SU-DHL-6 (cell line): ENCODE data around the gene PHETA1.
"Not testable (repeated sequence)": the region's sequence is repeated elsewhere in the genome, so short reads cannot be mapped to it uniquely, and the experiment has no call there.

ENCODE experiments used
- H2AFZ ChIP-seq: fragments of 200-600 bp; sonication (generic); 2 replicates; pipeline ENCODE4 v1.6.1; 2014; ENCODE audit warnings: low read depth, mild to moderate bottlenecking, moderate library complexity, mixed read lengths, antibody characterized with exemption, low read length; ENCODE audit not compliant: severe bottlenecking
- H3F3A ChIP-seq: fragments of 200-600 bp; shearing (Covaris generic); 2 replicates; pipeline ENCODE4 v1.6.0; 2016; ENCODE audit warnings: antibody characterized with exemption, mild to moderate bottlenecking; ENCODE audit not compliant: insufficient read depth
- H3K27ac ChIP-seq: fragments of 200-600 bp; sonication (generic); 2 replicates; pipeline ENCODE4 v1.5.1; 2016; ENCODE audit warnings: low read depth, mild to moderate bottlenecking, low read length, moderate library complexity, mixed read lengths
- H3K27me3 ChIP-seq: fragments of 200-600 bp; sonication (generic), shearing (Covaris generic); 2 replicates; pipeline ENCODE4 v1.6.0; 2014; ENCODE audit warnings: mild to moderate bottlenecking, low read length
- H3K36me3 ChIP-seq: fragments of 200-600 bp; sonication (generic); 2 replicates; pipeline ENCODE4 v1.6.1; 2014; ENCODE audit warnings: mild to moderate bottlenecking, low read length, mixed read lengths
- H3K4me2 ChIP-seq: fragments of 300-600, 200-600 bp; shearing (Covaris generic), sonication (generic); 2 replicates; pipeline ENCODE4 v1.6.0; 2014; ENCODE audit warnings: low read length, low read depth, mild to moderate bottlenecking; ENCODE audit not compliant: poor library complexity, severe bottlenecking
- H3K4me3 ChIP-seq: fragments of 200-600 bp; sonication (generic); 2 replicates; pipeline ENCODE4 v1.5.1; 2014; ENCODE audit warnings: antibody characterized with exemption, low read length, mild to moderate bottlenecking, mixed read lengths; ENCODE audit not compliant: insufficient read depth, poor library complexity, severe bottlenecking
- H3K79me2 ChIP-seq: fragments of 200-600 bp; sonication (generic); 2 replicates; pipeline ENCODE4 v1.6.1; 2014; ENCODE audit warnings: mild to moderate bottlenecking, low read length, moderate library complexity; ENCODE audit not compliant: insufficient read depth
- H3K9ac ChIP-seq: fragments of 200-600 bp; sonication (generic); 2 replicates; pipeline ENCODE4 v1.7.0; 2014; ENCODE audit warnings: mild to moderate bottlenecking, low read length
- H3K9me2 ChIP-seq: fragments of 200-600 bp; sonication (generic); replicated peaks from 2 replicates; pipeline ENCODE4 v1.6.1; 2014; ENCODE audit warnings: low read length; ENCODE audit not compliant: insufficient read depth
- H3K9me3 ChIP-seq: fragments of 200-600 bp; sonication (generic); 2 replicates; pipeline ENCODE4 v1.6.1; 2014; ENCODE audit warnings: low read length, mixed read lengths; ENCODE audit not compliant: insufficient read depth
- H4K20me1 ChIP-seq: fragments of 200-600 bp; sonication (generic); 2 replicates; pipeline ENCODE4 v1.6.1; 2014; ENCODE audit warnings: low read depth, mild to moderate bottlenecking, antibody characterized with exemption, low read length, moderate library complexity, mixed read lengths
- EZH2phosphoT487 ChIP-seq: fragments of 200-600 bp; sonication (generic), shearing (Covaris generic); conservative IDR thresholded peaks from 2 replicates; pipeline ENCODE4 v1.6.1; 2018; ENCODE audit warnings: mild to moderate bottlenecking, antibody characterized with exemption, low read length, moderate library complexity, mixed read lengths
- TF ChIP-seq, protein P1 (sequence below): fragments of 200-600 bp; sonication (generic); IDR thresholded peaks from one replicate; pipeline ENCODE4 v1.5.1; 2017; ENCODE audit warnings: antibody characterized with exemption, mild to moderate bottlenecking, low read length, moderate library complexity; ENCODE audit not compliant: insufficient read depth, poor library complexity, severe bottlenecking

The PHETA1 gene

GRCh38 chr12:111335811-111336210 is 33.1 kb downstream of the PHETA1 start:
- TF ChIP-seq, protein P1, sequence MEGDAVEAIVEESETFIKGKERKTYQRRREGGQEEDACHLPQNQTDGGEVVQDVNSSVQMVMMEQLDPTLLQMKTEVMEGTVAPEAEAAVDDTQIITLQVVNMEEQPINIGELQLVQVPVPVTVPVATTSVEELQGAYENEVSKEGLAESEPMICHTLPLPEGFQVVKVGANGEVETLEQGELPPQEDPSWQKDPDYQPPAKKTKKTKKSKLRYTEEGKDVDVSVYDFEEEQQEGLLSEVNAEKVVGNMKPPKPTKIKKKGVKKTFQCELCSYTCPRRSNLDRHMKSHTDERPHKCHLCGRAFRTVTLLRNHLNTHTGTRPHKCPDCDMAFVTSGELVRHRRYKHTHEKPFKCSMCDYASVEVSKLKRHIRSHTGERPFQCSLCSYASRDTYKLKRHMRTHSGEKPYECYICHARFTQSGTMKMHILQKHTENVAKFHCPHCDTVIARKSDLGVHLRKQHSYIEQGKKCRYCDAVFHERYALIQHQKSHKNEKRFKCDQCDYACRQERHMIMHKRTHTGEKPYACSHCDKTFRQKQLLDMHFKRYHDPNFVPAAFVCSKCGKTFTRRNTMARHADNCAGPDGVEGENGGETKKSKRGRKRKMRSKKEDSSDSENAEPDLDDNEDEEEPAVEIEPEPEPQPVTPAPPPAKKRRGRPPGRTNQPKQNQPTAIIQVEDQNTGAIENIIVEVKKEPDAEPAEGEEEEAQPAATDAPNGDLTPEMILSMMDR = no peak
- TF ChIP-seq EZH2phosphoT487 = no peak
- 0 out of 2 replicates have a peak, but pooled peaks cover 3% of the 10 kb centered on the region for H3F3A ChIP-seq
- no peaks in the 10 kb centered on the region for H3K27me3 ChIP-seq
- no peaks in the 10 kb centered on the region for H4K20me1 ChIP-seq
- no peaks in the 10 kb centered on the region for H3K9me3 ChIP-seq
- H3K27ac ChIP-seq = no peak overlapping the region
- no peak overlapping the region for H2AFZ ChIP-seq
- no peaks in the 10 kb centered on the region for H3K79me2 ChIP-seq
- no peak overlapping the region for H3K4me3 ChIP-seq
- H3K9ac ChIP-seq = no peak overlapping the region
- H3K36me3 ChIP-seq = peaks cover 23% of the 10 kb centered on the region; the same call in 1 of the 2 replicates
- no peaks in the 10 kb centered on the region for H3K9me2 ChIP-seq
- H3K4me2 ChIP-seq = no peak overlapping the region

- H3K79me2 ChIP-seq, H2AFZ ChIP-seq, H3K4me3 ChIP-seq, H3K27ac ChIP-seq, H3F3A ChIP-seq, H3K9me2 ChIP-seq, H4K20me1 ChIP-seq, H3K9ac ChIP-seq, H3K4me2 ChIP-seq, H3K27me3 ChIP-seq, H3K9me3 ChIP-seq: not testable (repeated sequence)
- peaks cover 23% of the 10 kb centered on the region; the same call in 1 of the 2 replicates for H3K36me3 ChIP-seq
Measured at GRCh38 chr12:111335301-111335700, 33.6 kb downstream of the PHETA1 start.

DNA sequence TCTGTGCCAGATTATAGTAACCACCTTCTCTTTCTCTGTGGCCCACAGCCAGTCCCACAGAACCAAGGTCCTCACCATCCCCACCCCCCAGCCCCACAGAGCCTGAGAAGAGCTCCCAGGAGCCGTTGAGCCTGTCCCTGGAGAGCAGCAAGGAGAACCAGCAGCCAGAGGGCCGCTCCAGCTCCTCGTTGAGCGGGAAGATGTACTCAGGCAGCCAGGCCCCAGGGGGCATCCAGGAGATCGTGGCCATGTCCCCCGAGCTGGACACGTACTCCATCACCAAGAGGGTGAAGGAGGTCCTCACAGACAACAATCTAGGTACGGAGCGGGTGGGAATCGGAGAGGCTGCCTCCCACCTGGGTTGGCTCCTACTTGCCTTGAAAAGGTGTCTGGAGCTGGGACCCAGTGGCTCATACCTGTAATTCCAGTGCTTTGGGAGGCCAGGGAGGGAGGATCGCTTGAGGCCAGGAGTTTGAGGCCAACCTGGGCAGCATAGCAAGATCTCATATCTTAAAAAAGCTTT is 34.4 kb downstream of the PHETA1 start:
- Histone ChIP-seq H3K36me3 (peaks cover 20% of the 10 kb centered on the region; the same call in 1 of the 2 replicates), H3K9me3 (no peaks in the 10 kb centered on the region), H3K79me2 (no peaks in the 10 kb centered on the region), H3K27me3 (no peaks in the 10 kb centered on the region), H3F3A (peaks cover 7% of the 10 kb centered on the region; the same call in 1 of the 2 replicates), H3K4me2 (no peak overlapping the region), H2AFZ (no peak overlapping the region), H3K9ac (no peak overlapping the region), H3K4me3 (no peak overlapping the region), H4K20me1 (no peaks in the 10 kb centered on the region), H3K27ac (no peak overlapping the region), H3K9me2 (no peaks in the 10 kb centered on the region)
- TF ChIP-seq EZH2phosphoT487 = no peak
- TF ChIP-seq, protein P1 = no peak

DNA sequence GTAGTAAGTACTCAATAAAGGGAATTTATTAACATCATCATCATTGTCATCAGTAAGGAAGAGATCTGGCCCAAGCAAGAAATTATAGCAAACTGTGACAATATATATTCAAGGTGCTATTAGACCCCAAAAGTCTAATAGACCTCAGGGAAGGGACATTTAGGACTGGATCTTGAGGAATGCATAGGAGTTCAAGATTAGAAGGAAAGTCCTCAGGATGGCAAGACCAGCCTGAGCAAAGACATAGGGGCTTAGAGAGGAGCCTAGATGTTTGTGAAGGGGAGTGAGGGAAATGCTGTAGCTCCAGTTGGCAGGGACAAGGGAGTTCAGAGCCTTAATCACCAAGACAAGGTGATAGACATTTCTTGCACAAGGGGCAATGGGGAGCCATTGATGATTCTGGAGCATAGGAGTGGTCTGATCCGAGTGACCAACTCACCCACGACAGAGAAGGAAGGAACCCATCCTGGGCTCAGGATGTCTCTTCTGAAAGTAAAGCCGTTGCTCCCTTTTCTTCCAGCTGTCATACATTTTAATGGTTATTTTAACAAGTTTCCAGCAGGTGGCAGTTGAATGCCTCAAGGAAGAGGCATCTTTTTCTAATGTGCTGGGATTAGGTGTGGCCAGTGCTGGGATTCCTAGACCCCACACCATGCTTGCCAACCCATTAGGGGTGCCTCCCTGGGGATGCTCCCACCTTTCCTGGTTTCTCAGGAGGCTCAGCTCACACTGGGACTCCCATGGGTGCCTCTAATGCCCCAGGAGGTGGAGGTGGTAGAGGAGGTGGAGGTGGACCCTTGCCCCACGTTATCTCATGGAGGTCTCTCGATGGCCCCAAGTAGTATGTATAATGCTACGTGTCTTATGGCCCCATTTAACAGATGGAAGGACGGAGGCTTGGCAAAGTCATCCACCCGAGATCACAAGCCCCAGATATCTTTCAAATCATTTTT is 37.8 kb downstream of the PHETA1 start:
- Histone ChIP-seq H3K4me3 (no peak overlapping the region), H3K79me2 (no peaks in the 10 kb centered on the region), H3K4me2 (no peak overlapping the region), H2AFZ (no peak overlapping the region), H3K27me3 (no peaks in the 10 kb centered on the region), H3K9ac (no peak overlapping the region), H4K20me1 (no peaks in the 10 kb centered on the region; the same call in 1 of the 2 replicates), H3F3A (peaks cover 7% of the 10 kb centered on the region; the same call in 1 of the 2 replicates), H3K36me3 (peaks cover 14% of the 10 kb centered on the region; the same call in 1 of the 2 replicates), H3K9me2 (no peaks in the 10 kb centered on the region), H3K9me3 (no peaks in the 10 kb centered on the region), H3K27ac (no peak overlapping the region)
- no peak for TF ChIP-seq EZH2phosphoT487
- TF ChIP-seq, protein P1 = no peak
